ENCODE measurements around the gene LARGE1.
A peak's percentile ranks its signal among the peaks of the same experiment; 100 is the strongest.

The LARGE1 gene

GRCh38 chr22:33817512-33818127 is 102.7 kb downstream of the LARGE1 start:
- ATAC-seq = no peak

DNA sequence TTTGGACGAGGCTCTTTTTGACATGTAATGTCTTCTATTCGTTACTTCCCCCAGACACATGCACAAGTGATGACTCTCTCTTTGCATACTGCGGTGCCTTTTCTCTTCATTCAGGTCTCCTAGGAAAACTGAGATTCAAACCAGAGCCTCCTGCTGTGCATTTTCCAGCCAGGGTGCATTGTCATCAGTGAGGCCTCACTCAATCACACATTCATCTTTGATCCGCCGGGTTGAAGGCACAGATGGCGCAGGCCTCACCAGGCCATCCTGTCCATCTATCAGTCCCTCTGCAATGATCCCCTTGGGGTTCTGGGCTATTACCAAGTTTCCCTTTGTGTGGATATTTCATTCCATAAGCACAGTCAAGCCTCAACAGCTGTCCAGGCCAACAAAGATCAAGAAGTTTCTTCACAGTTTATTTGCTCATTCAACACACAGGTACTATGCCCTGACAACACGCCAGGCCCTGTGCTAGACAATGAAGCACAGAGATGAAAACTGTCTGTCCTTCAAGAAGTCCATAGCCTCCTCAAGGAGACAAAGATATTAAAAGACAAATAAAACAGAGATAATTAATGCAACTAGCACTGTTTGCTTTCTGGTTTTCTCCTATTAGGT is 107.8 kb downstream of the LARGE1 start:
- ATAC-seq = no peak

- ATAC-seq = no peak
These were observed 108.6 kb downstream of the LARGE1 start for GRCh38 chr22:33811686-33812085.

DNA sequence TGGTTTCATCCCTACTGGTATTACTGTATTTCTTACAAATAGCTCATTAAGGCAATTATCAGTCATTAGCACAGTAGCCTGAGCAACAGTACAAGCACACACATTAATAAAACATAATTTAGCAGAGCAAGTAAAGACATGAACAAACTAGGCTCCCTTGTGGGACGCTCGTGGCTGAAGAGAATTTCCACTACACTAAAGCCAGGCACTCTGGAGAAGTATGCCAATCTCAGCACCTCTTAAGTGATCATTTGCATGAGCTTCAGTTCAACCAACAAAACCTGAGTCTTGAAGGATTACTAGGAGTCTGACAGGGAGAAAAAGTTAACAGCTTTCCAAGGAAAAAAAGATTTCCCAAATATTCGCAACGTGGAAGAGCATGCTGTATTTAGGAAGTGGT is 109.1 kb downstream of the LARGE1 start:
- no peak for ATAC-seq

GRCh38 chr22:33807470-33807869 is 112.8 kb downstream of the LARGE1 start:
- ATAC-seq = no peak

DNA sequence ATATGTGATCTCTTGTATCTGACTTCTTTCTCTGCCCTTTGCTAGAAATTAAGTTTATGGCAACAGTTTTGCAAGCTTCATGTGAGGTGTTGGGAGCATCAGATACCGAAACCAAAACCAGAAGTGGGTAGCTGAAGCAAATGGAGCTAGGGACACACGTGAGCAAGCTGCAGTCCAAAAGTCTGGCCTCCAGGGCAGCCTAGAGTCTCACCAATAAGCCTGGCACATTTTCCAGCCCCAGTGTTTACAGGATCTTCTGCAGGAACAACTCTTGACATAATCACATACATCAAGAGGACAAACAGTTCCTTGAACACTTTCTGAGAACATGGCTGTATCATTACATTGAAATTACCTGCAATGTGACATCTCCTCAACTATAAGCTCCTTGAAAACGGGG is 114.1 kb downstream of the LARGE1 start:
- no peak for ATAC-seq

DNA sequence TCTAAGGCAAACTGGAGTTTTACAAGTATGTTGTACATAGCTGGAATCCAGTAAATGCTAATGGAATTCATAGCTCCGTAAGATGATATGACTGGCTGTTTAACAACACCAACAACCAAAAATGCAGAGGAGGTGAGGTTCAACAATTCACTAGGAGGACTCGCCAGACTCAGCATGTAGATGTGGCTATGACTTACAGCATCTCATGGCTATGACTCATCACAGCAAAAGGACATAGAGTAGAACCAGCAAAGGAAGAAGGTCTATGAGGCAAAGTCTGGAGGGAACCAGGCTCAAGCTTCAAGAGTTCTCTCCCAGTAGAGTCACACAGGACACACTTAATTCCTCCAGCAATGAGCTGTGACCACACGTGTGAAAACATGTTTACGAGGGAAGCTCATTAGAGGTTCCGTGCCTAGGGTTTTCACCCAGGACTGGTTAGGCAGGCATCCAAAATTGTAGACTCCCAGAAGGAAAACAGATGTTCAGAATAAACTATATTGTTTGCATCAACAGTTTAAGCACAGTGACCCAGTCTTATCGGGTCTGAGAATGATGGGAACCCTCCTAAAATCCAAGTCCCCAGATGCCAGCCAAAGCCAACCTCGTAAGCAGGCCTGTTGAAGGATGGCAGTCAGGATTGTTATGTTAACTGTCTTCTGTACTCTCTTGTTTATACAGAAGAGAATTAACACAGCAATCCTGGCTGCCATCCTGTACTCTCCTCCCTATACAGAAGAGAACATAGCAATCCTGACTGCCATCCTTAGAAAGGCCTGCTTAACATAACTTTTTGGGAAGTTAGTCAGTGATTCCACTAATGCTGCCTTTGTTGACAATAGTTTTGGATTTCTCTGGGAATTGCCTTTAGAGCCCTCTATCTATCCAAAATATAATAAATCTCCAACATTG is 116.6 kb downstream of the LARGE1 start:
- no peak for ATAC-seq

DNA sequence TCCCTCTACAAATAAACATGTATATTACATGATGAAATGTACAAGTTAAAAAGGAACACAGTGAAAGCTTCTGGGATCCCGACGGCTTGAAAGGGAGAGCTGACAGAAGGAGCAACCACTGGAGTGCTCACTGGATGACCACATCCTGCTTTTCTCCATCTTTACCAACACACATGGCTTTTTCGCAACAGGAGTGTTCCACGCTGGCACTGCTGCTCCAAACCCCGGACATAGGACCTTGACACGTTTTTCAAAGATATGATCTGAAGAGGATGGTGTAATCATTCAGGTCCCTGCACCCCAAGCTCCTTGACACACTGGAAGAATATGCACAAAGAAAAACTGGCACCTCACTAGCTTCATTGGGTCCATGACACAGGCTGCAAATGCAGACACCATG is 121.9 kb downstream of the LARGE1 start:
- ATAC-seq = no peak

DNA sequence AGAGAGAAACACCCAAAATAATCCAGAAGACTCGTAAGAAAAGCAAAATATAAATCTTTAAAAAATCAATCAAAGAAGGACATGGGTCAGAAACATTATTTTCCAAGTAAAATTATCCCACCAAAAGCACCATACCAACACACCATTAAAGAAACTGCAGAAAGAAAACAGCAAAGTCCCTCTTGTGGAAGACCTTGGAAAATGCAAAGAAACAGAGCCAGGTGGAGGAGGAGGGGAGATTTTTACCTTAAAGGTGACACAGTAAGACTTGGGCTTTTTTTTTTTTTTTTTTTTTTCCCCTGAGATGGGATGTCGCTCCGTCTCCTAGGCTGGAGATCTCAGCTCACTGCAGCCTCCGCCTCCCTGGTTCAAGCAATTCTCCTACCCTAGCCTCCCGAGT is 123.8 kb downstream of the LARGE1 start:
- no peak for ATAC-seq

DNA sequence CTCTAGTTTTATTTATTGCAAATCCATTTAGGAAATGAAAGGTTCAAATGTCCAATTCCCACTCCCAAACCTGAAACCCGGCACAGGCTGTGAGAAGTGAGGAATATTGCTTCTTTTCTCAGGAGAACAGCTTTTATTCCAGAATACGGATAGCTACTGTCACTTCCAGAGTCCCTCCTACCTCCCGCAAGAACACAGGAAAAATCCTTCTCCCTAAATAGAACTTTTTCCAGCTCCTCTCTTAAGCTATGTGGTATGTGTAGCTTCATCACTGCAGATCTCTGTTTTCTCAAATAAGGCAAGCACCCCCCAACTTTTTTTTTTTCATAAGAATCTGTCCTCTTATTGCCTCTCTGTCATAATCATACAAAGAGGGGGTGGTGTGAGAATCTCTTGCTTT is 126.8 kb downstream of the LARGE1 start:
- ATAC-seq = no peak

- ATAC-seq = no peak
These were observed 127.4 kb downstream of the LARGE1 start for GRCh38 chr22:33792832-33793231.

- ATAC-seq = peak; percentile 48 to 51
These were observed 130.5 kb downstream of the LARGE1 start for GRCh38 chr22:33789690-33790253.

- ATAC-seq = no peak
These were observed 131.3 kb downstream of the LARGE1 start for GRCh38 chr22:33788927-33789326.

- no peak for ATAC-seq
These were observed 132.4 kb downstream of the LARGE1 start for GRCh38 chr22:33787645-33788456.

DNA sequence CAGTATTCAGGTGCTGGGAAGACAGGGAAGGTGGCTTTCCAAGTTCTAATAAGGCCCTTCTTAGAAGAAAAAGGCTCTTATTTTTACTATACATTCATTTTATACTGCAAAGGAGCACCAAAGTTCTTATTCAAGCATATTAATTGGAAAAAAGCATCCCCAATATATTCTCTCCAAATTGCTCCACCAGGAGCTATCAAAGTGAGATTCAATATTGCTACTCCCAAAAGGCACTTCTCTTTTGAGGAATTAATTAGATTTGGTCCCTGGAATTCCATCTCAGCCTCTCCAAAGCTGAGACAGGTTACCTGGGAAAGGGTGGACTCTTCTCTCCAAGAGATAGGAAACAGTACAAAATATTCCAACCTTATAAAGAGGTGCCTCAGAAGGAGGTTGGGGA is 134.1 kb downstream of the LARGE1 start:
- ATAC-seq = no peak

DNA sequence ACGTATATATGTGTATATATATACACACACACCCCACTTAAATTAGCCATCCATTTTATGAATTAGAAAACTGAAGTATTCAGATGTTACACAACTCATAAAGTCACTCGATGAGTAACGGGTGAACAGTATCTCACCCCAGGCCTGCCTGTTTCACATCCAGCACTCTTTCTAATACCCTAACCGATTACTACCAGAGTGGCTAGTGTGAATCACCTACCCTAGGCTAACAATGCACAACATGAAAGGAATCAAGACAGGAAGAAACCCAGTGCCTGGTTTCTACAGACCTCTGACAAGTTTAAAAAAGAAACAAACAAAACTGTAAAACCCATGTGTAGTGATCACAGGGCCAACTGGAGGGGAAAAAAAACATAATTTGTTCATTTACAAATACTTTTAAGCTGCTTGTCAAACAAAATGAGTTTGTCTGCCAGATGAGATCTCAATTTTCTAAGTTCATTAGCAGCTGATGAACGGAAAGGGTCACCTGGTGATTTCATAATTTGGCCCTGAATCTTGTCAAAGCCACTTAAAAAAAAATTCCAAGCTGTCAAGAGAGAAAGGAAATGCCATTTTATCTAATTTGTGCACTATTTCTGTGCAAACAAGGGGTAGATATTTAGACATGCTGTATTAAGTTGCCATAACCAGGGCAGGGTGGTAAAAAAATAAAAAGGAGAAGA is 134.8 kb downstream of the LARGE1 start:
- ATAC-seq = peak; percentile 64 to 68

DNA sequence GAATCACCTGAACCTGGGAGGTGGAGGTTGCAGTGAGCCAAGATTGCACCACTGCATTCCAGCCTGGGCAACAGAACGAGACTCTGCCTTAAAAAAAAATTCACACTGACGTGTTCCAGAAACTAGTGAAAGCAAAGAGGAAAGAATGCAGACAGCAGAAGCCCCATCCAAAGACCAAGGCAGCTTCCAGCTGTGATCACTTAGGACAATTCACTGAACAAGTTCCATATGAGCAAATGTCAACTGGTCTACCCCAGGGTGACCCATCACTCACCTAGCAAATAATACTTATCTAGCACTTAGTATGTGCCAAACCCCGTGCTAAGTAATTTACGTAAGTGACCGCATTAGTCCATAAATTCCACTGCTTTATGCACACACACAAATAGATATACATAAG is 138.9 kb downstream of the LARGE1 start:
- no peak for ATAC-seq

- ATAC-seq = no peak
These were observed 139.6 kb downstream of the LARGE1 start for GRCh38 chr22:33780531-33781136.

GRCh38 chr22:33779243-33779642 is 141.0 kb downstream of the LARGE1 start:
- ATAC-seq = no peak

- ATAC-seq = no peak
These were observed 143.8 kb downstream of the LARGE1 start for GRCh38 chr22:33776491-33776890.

- ATAC-seq = no peak
These were observed 145.5 kb downstream of the LARGE1 start for GRCh38 chr22:33774781-33775180.

- ATAC-seq = no peak
These were observed 147.5 kb downstream of the LARGE1 start for GRCh38 chr22:33772745-33773144.

Data from activated CD4-positive, CD25-positive, alpha-beta regulatory T cell treated with anti-CD3 and anti-CD28 coated beads, Interleukin-2, amount 50 U/mL, for 24 hours (primary cell).